Fibroblast of lung (primary cell): ENCODE data around the gene AGGF1.

Source experiments
- CTCF ChIP-seq, 2 donors: IDR thresholded peaks in 1 of 2; conservative IDR thresholded peaks in 1 of 2; 1 replicate in 1 of 2; 2 replicates in 1 of 2; pipeline ENCODE4 v1.5.1; 2011 to 2012; ENCODE audit warnings: low read length in 2 of 2, control low read depth in 1 of 2, inconsistent platforms in 1 of 2, low read depth in 1 of 2, mild to moderate bottlenecking in 1 of 2
- EZH2 ChIP-seq: IDR thresholded peaks from 2 replicates; pipeline ENCODE4 v1.5.1; 2012; ENCODE audit warnings: low read length, control low read depth, mild to moderate bottlenecking; ENCODE audit errors: missing control alignments

- TF ChIP-seq CTCF (conservative IDR thresholded peaks at IDR 0.05 in 1 of 2, IDR thresholded peaks at IDR 0.05 in 1 of 2; ENCODE audit: low read depth in 1 of 2, low read length in 2 of 2) (no peak), EZH2 (no peak)
Observed at GRCh38 chr5:77030097-77031071, at the start of gene AGGF1.
